Right ventricle myocardium inferior (tissue), 1 donor: ENCODE measurements around the gene OR2L2. TPM values are rescaled to one million over a fixed set of nuclear protein-coding genes. Genes with fewer than 3 reads are reported as not detected.
"Not testable (repeated sequence)": the region's sequence is repeated elsewhere in the genome, so short reads cannot be mapped to it uniquely, and the experiment has no call there.

Source experiments
- ATAC-seq: fragments of 200-7000 bp; cut with Tn5 transposase; one replicate; pipeline ENCODE4 v1.9.1; 2020; ENCODE audit warnings: mild to moderate bottlenecking, moderate library complexity
- DNase-seq: peaks from one replicate; pipeline ENCODE4 v3.0.0; 2021; ENCODE audit errors: missing footprints
- intact Hi-C: fragments of 100-400 bp; cut with DNase I; formaldehyde crosslinking; loops from one replicate; pipeline ENCODE4 v1.11.0; 2022
- long read RNA-seq: library from polyadenylated mRNA; unstranded; transcript quantifications from one replicate; pipeline ENCODE4 v2.0.0, GENCODE V29; 2021
- total RNA-seq: library from RNA; stranded (reverse); fragmentation: NEBNext Ultra II Directional; extraction: Animal tissue kit (Norgen Biotek cat#: 25700); gene quantifications from one replicate; pipeline ENCODE4 v1.2.1, GENCODE V29; 2021
- donor health status: DM: no; HTN: yes; CAD: no; lungs with severe emphysema.

Gene OR2L2, protein sequence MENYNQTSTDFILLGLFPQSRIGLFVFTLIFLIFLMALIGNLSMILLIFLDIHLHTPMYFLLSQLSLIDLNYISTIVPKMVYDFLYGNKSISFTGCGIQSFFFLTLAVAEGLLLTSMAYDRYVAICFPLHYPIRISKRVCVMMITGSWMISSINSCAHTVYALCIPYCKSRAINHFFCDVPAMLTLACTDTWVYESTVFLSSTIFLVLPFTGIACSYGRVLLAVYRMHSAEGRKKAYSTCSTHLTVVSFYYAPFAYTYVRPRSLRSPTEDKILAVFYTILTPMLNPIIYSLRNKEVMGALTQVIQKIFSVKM
- not detected for total RNA-seq
- long read RNA-seq, result 0 reads

DNA sequence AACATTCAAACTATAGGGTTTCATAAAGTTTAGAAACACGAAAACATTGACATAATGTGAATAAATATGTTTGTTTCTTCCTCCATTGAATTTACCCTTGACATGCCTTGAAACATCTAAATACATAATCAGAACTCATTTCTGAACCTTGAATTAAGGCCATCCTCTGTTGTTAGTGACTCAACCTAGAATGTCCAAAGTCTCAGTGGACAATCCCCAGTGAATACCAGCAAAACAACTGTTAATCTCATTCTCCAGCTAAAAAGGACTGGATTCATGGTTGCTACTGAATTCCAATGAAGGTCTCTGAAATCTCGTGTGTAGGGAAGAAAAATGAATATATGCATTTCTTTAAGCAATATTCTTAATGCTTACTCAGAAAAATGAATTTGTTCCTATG, at the start of gene OR2L2:
TSS of gene OR2L2 (plus strand) at position 301 of the 400 bp plus-strand sequence. CDS start 8,198 bp downstream, outside the sequence.
- intact Hi-C loops, result no loop called here
- no peak for DNase-seq
- no peak for ATAC-seq

DNA sequence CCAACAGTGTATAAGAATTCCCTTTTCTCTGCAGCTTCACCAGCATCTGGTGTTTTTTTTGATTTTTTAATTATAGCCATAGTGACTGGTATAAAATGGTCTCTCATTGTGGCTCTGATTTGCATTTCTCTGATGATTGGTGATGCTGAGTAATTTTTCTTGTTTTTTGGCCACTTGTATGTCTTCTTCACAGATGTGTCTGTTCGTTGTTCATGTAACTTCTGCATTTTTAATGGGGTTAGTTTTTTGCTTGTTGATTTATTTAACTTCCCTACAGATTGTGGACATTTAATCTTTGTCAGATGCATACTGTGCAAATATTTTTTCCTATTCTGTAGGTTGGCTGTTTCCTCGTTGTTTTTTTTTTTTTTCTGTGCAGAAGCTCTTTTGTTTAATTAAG, 36.9 kb upstream of the OR2L2 start:
- intact Hi-C loops, result no loop called here
- no peak for DNase-seq
- ATAC-seq, result no peak

DNA sequence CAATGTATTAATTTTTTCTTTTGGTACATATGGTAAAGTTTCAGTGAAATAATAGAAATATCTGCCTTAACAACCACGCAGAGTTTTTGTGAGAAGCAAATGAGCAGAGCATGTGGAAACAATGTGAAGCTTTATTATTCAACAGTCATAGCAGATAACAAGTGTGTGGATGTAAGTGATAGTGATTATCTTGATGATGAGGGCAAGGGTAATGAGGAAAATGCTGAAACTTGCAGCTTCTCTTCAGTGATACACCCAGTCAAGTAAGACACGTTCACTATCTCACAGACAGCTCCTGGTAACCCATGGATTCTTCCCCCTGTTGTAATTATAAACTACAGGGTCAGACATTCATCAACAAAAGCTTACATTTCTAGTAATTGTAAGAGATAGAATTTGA, 31.1 kb upstream of the OR2L2 start:
- ATAC-seq (no peak), DNase-seq (no peak)
- intact Hi-C loops, result no loop called here

DNA sequence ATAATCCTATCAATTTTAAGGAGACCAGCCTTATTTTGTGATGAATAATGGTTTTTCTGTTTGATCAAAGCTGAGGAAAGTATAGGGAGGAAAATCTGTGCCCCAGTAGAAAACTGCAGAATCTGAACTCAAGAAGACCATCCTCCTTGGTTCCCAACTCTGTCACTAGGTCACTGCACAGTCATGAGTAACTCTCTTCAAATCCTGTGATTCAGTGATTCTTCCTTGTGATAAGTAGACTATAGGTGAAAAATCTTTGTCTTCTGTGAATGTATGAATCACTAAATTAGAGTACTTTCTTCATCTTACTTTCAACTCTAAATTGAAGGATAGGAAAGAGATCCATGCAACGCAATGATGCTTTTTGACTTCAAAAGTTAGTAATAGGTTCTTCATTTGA, 29.7 kb upstream of the OR2L2 start:
- DNase-seq (no peak), ATAC-seq (no peak)
- intact Hi-C loops, result no loop called here

DNA sequence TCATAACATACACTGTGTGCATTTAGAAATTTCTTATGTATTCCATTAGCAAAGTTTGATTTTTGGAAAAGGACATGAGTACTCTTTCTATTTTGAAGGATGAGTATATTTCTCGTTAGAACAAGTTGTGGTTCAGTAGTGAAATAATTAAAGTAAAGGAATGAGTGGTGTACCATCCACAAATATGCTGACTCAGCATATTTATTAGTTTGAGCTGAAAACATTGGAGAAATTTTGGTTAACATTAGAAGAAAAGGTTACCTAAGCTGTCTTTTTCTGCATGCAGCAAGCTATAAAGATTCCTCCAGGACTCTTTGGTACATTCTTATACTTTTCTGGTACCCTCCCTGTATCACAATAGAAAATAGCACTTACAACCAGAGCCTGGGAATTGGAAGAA, 22.1 kb upstream of the OR2L2 start:
- intact Hi-C loops, result no loop called here
- ATAC-seq, result no peak

DNA sequence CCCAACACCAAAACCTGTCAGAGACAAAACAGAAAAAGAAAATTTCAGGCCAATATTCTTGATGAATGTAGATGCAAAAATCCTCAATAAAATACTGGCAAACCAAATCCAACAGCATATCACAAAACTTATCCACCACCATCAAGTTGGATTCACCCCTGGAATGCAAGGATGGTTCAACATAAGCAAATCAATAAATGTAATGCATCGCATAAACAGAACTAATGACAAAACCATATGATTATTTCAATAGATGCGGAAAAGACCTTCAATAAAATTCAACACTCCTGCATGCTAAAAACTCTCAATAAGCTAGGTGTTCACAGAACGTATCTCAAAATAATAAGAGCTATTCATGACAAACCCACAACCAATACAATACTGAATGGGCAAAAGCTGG, 20.2 kb upstream of the OR2L2 start:
- no peak for ATAC-seq

More for the DNA sequence above, 22.1 kb upstream of the OR2L2 start:
- DNase-seq, result no peak

DNA sequence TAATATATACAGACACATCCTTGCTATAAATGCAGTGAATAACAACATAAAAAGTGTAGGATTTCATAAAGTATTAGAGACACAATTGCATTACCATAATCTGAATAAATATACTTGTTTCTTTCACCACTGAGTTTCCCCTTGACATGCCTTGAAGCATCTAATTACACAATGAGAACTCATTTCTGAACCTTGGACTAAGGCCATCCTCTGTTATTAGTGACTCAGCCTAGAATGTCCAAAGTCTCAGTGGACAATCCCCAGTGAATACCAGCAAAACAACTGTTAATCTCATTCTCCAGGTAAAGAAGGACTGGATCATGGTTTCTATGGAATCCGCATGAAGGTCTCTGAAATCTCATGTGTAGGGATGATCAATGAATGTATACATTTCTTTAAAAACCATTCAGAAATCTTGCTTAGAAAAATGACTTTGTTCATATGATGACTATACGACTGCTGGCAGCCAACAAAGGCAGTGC, 16.6 kb upstream of the OR2L2 start, which contains the start of gene OR2L5:
TSS of gene OR2L5 (plus strand) at position 432 of the 482 bp plus-strand sequence. CDS start 8,288 bp downstream, outside the sequence.
- intact Hi-C loops, result no loop called here
- DNase-seq (no peak), ATAC-seq (no peak)

More for the DNA sequence above, 20.2 kb upstream of the OR2L2 start:
- intact Hi-C loops, result no loop called here
- DNase-seq, result no peak

DNA sequence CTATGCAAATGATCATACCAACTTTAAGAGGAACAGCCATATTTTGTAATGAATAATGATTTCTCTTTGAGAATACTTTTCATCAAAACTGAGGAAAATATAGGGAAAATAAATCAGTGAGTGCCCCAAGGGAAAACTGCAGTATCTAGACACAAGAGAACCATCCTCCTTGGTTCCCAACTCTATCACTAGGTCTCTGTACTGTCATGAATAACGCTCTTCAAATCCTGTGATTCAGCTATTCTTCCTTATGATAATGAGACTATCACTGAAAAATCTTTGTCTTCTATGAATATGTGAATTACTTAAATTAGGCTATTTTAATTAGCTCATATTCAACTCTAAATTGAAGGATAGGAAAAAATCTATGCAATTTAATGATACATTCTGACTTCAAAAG, 14.1 kb upstream of the OR2L2 start:
- ATAC-seq (no peak), DNase-seq (no peak)
- intact Hi-C loops, result no loop called here

DNA sequence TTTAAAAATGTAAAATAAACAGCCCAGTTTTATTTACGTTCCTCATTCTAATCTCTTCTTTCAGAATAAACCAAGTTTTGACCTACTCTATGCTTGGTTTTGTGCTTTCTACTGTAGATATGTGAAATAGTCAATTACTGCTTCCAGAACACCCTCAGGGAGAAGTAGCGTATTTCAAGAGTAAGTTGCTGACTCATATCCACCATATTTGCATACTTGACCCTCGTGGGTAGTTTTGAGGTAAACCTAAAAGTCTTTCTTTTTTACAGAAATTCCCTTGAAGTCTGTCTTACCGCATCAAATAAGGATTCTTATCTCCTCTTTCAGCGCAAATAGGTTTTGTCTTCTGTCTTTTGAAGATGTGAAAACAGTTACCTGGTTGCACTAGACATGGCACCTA, 15.3 kb downstream of the OR2L2 start:
- DNase-seq (no peak), ATAC-seq (no peak)
- intact Hi-C loops, result no loop called here

DNA sequence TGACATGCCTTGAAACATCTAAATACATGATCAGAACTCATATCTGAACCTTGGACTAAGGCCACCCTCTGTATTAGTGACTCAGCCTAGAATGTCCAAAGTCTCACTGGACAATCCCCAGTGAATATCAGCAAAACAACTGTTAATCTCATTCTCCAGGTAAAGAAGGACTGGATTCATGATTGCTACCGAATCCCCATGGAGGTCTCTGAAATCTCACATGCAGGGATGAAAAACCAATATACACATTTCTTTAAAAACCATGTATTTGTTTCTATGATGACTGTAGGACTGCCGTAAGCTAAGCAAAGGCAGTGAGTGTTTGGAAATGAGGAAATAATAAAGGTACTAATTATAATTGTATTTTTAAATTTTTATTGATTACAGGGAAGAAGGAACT, 16.7 kb downstream of the OR2L2 start, which contains the start of gene OR2L3:
TSS of gene OR2L3 (plus strand) at position 301 of the 400 bp plus-strand sequence. CDS start 13,846 bp downstream, outside the sequence.
- ATAC-seq (no peak), DNase-seq (no peak)
- intact Hi-C loops, result no loop called here

DNA sequence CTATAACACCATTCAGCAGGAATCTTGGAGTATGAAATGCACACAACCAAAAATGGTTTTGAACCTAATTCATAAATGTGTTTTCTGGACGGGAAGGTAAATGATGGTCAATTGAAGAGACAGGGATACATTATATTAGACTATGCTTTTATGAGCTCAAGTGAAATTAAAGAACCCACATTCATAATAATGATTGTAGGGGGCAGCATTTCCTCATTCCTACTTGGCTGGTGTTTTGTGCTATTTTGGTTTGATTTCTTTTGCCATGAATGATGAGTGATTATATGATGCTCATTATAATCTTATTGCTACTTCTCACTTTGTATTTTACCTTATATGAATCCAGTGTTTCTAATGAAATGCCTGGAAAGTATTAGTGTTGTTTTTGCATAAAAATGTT, 17.1 kb downstream of the OR2L2 start:
- intact Hi-C loops, result no loop called here
- no peak for ATAC-seq
- DNase-seq, result no peak

DNA sequence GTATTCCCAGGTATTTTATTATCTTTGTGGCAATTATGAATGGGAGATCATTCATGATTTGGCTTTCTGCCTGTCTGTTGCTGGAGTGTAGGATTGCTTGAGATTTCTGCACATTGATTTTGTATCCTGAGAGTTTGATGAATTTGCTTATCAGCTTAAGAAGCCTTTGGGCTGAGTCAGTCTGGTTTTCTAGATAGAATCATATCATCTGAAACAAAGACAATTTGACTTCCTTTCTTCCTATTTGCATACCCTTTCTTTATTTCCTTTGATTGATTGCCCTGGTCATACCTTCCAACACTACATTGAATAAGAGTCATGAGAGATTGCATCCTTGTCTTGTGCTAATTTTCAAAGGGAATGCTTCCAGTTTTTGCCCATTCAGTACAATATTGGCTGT, 24.8 kb downstream of the OR2L2 start:
- DNase-seq, result no peak
- no peak for ATAC-seq
- intact Hi-C loops, result no loop called here

DNA sequence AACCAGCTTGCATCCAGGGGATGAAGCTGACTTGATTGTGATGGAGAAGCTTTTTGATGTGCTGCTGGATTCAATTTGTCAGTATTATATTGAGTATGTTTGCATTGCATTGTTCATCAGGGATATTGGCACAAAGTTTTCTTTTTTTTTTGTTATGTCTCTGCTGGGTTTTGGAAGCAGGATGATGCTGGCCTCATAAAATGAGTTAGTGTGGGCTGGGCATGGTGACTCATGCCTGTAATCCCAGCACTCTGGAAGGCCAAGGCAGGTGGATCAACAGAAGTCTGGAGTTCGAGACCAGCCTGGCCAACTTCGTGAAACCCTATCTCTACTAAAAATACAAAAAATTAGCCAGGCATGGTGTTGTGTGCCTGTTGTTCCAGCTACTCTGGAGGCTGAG, 25.4 kb downstream of the OR2L2 start:
- DNase-seq (no peak), ATAC-seq (no peak)
- intact Hi-C loops, result no loop called here

DNA sequence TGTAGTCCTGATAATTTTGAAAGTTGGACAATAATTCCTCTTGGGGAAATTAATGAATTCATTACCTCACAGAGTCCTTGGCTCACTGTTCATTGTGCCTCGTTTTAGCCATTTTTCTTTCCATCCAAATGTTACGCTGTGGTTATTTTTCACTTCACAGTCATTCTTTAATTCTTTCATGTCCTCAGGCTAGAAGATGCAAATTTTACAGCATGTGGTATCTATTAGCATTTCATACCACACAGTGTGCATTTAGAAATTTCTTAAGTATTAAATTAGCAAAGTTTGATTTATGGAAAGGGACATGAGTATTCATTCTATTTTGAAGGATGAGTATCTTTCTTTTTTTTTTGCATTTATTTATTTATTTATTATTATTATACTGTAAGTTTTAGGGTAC, 35.2 kb downstream of the OR2L2 start:
- intact Hi-C loops, result no loop called here
- DNase-seq, result no peak

DNA sequence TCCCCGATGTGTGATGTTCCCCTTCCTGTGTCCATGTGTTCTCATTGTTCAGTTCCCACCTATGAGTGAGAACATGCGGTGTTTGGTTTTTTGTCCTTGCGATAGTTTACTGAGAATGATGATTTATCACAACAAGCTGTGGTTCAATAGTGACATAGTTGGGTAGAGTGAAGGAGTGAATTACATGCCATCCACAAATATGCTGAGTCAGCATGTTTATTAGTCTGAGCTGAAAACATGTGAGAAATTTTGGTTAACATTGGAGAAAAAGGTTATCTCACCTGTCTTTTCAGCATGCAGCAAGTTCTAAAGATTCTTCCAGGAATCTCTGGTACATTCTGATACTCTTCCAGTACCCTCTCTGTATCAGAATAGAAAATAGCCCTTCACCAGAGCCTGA, 35.7 kb downstream of the OR2L2 start:
- no peak for ATAC-seq
- DNase-seq, result no peak
- intact Hi-C loops, result no loop called here

More for the DNA sequence above, 35.2 kb downstream of the OR2L2 start:
- ATAC-seq, result no peak

DNA sequence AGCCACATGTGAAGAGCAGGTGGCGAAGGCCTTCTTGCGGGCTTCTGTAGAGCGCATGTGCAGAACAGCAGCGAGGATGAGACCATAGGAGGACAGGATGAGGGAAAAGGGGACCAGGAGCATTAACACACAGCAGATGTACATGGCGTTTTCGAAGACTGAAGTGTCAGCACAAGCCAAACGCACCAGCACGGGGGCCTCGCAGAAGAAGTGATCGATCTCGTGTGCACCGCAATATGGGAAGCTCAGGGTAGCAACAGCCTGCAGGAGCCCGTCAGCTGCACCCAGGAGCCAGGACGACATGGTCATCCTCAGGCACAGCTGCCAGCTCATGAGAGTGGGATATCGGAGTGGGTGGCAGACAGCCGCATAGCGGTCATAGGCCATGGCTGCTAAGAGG, 54.0 kb downstream of the OR2L2 start:
- ATAC-seq, intact Hi-C loops, DNase-seq: not testable (repeated sequence)

Other genes starting within 250 kb of the OR2L2 start
- not detected for gene OR14A16, start 206.0 kb upstream of the OR2L2 start, total RNA-seq
- not detected for gene OR11L1, start 188.2 kb upstream of the OR2L2 start, total RNA-seq
- gene TRIM58, start 172.9 kb upstream of the OR2L2 start, total RNA-seq, result 0.27 TPM
- gene OR2W3, start 134.5 kb upstream of the OR2L2 start, total RNA-seq, result not detected
- not detected for gene OR2T8, start 109.8 kb upstream of the OR2L2 start, total RNA-seq
- not detected for gene OR2AJ1, start 105.2 kb upstream of the OR2L2 start, total RNA-seq
- not detected for gene OR2L8, start 81.2 kb upstream of the OR2L2 start, total RNA-seq
- gene OR2AK2, start 64.8 kb upstream of the OR2L2 start, total RNA-seq, result not detected
- gene OR2L5, start 16.4 kb upstream of the OR2L2 start, total RNA-seq, result not detected
- gene OR2L3, start 16.8 kb downstream of the OR2L2 start, total RNA-seq, result not detected
- not detected for gene OR2L13, start 65.1 kb downstream of the OR2L2 start, total RNA-seq
- gene OR2M5, start 115.1 kb downstream of the OR2L2 start, total RNA-seq, result not detected
- not detected for gene OR2M2, start 144.8 kb downstream of the OR2L2 start, total RNA-seq
- not detected for gene OR2M3, start 167.2 kb downstream of the OR2L2 start, total RNA-seq
- not detected for gene OR2M4, start 201.3 kb downstream of the OR2L2 start, total RNA-seq
- gene OR2T33, start 247.9 kb downstream of the OR2L2 start, total RNA-seq, result not detected